ENCODE results near the gene DYNLT4.

DNA sequence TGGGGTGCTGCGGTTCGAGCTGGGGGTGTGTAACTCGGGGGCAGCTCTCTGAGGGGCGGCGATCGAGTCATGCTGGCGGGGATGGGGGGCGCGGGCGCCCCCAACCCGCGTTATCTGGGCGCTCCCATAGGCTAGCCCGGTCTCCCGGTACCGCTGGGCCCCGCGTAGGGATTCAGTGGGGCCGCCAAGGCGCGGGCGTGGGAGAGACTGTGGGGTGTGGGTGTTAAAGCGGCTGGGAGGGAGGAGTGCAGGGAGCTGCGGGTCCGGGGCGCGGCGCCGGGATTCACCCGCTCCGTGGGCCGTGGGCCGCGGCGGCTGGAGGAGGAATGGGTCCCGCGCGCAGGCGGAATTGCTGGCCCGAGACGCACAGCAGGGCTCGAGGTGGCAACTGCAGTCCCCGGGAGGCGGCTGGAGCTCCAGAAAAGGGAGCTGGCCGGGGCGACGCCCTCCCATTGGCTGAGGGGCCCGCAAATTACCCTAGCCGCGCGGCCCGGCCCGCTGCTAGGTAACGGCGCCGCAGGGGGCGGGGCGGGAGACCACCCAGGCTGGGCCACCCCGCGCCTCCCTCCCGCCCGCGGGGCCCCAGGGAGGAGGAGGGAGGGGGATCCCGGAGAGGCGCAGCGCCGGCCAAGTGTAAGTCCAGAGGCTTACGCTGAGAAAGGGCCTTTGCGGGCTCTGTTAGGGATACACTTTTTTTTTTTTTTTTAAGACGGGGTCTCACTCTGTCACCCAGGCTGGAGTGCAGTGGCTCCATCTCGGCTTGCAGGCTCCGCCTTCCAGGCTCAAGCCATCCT is 35.9 kb upstream of the DYNLT4 start, which contains the start of gene PTCH2:
- TF ChIP-seq, protein P1, sequence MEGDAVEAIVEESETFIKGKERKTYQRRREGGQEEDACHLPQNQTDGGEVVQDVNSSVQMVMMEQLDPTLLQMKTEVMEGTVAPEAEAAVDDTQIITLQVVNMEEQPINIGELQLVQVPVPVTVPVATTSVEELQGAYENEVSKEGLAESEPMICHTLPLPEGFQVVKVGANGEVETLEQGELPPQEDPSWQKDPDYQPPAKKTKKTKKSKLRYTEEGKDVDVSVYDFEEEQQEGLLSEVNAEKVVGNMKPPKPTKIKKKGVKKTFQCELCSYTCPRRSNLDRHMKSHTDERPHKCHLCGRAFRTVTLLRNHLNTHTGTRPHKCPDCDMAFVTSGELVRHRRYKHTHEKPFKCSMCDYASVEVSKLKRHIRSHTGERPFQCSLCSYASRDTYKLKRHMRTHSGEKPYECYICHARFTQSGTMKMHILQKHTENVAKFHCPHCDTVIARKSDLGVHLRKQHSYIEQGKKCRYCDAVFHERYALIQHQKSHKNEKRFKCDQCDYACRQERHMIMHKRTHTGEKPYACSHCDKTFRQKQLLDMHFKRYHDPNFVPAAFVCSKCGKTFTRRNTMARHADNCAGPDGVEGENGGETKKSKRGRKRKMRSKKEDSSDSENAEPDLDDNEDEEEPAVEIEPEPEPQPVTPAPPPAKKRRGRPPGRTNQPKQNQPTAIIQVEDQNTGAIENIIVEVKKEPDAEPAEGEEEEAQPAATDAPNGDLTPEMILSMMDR (IDR thresholded peaks at IDR 0.05; ENCODE audit: control extremely low read depth in 1 of 3, insufficient read depth in 1 of 3, low read depth in 1 of 3, low read length in 3 of 3): no peak
- TF ChIP-seq POLR2A (IDR thresholded peaks at IDR 0.05; ENCODE audit: control extremely low read depth in 1 of 2, low read depth in 2 of 2, low read length in 2 of 2): no peak
- TF ChIP-seq EZH2 (IDR thresholded peaks at IDR 0.05; ENCODE audit: low read depth, low read length, severe bottlenecking): no peak
- TF ChIP-seq, protein P2, sequence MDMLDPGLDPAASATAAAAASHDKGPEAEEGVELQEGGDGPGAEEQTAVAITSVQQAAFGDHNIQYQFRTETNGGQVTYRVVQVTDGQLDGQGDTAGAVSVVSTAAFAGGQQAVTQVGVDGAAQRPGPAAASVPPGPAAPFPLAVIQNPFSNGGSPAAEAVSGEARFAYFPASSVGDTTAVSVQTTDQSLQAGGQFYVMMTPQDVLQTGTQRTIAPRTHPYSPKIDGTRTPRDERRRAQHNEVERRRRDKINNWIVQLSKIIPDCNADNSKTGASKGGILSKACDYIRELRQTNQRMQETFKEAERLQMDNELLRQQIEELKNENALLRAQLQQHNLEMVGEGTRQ (IDR thresholded peaks at IDR 0.05; ENCODE audit: low read length): no peak
- TF ChIP-seq POLR2AphosphoS5 (IDR thresholded peaks at IDR 0.05; ENCODE audit: low read depth, low read length): no peak; the same call in 1 of the 2 replicates
- no peak for TF ChIP-seq CHD2 (IDR thresholded peaks at IDR 0.05; ENCODE audit: low read length)
- TF ChIP-seq, protein P3, sequence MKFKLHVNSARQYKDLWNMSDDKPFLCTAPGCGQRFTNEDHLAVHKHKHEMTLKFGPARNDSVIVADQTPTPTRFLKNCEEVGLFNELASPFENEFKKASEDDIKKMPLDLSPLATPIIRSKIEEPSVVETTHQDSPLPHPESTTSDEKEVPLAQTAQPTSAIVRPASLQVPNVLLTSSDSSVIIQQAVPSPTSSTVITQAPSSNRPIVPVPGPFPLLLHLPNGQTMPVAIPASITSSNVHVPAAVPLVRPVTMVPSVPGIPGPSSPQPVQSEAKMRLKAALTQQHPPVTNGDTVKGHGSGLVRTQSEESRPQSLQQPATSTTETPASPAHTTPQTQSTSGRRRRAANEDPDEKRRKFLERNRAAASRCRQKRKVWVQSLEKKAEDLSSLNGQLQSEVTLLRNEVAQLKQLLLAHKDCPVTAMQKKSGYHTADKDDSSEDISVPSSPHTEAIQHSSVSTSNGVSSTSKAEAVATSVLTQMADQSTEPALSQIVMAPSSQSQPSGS (IDR thresholded peaks at IDR 0.05; ENCODE audit: low read length): no peak
- TF ChIP-seq TEAD4 (IDR thresholded peaks at IDR 0.05; ENCODE audit: low read depth, low read length): no peak
- no peak for TF ChIP-seq EP300 (IDR thresholded peaks at IDR 0.05; ENCODE audit: borderline replicate concordance in 1 of 2, low read depth in 2 of 2, low read length in 2 of 2)
- no peak for TF ChIP-seq YY1 (IDR thresholded peaks at IDR 0.05; ENCODE audit: low read depth, low read length)
- TF ChIP-seq SRF (IDR thresholded peaks at IDR 0.05; ENCODE audit: low read depth, low read length): no peak
- TF ChIP-seq RAD21 (IDR thresholded peaks at IDR 0.05 in 1 of 2, conservative IDR thresholded peaks at IDR 0.05 in 1 of 2; ENCODE audit: low read depth in 2 of 2, low read length in 2 of 2): no peak
- TF ChIP-seq KDM5A (IDR thresholded peaks at IDR 0.05; ENCODE audit: low read length): no peak
- TF ChIP-seq RNF2 (IDR thresholded peaks at IDR 0.05; ENCODE audit: borderline replicate concordance, low read depth, low read length, missing control alignments, poor library complexity, severe bottlenecking): no peak
